Psoas muscle (tissue), 8 donors: Measurements from ENCODE around the gene HERC6. TPM values are rescaled to one million over a fixed set of nuclear protein-coding genes. Genes with fewer than 3 reads are reported as not detected.
"Not testable (repeated sequence)": the region's sequence is repeated elsewhere in the genome, so short reads cannot be mapped to it uniquely, and the experiment has no call there.

ENCODE experiments used
- ATAC-seq, 4 donors: fragments of 200-7000 bp; cut with Tn5 transposase; one replicate each; pipeline ENCODE4 v1.9.1; 2020; ENCODE audit warnings: moderate library complexity in 3 of 4, mild to moderate bottlenecking in 2 of 4
- DNase-seq, 2 donors: peaks; one replicate each; pipeline ENCODE4 v3.0.0-alpha.2; 2020
- H3K27ac ChIP-seq: fragments of 200-600 bp; one replicate; pipeline ENCODE4 v1.8.0; 2022
- H3K27me3 ChIP-seq, 3 donors: fragments of 200-600 bp in 1 of 3; one replicate each; pipeline versions ENCODE4 v1.6.1 to v1.8.0; 2013 to 2022; ENCODE audit warnings: low read length in 2 of 3, mild to moderate bottlenecking in 2 of 3, moderate library complexity in 1 of 3; ENCODE audit not compliant: insufficient read depth in 3 of 3
- H3K36me3 ChIP-seq, 2 donors: fragments of 200-600 bp in 1 of 2; one replicate each; pipeline versions ENCODE4 v1.6.1 to v1.8.0; 2013 to 2022; ENCODE audit warnings: low read depth in 1 of 2, mild to moderate bottlenecking in 1 of 2, moderate library complexity in 1 of 2; ENCODE audit not compliant: insufficient read depth in 1 of 2
- H3K4me1 ChIP-seq: fragments of 200-600 bp; one replicate; pipeline ENCODE4 v1.8.0; 2022
- H3K4me3 ChIP-seq: fragments of 200-600 bp; one replicate; pipeline ENCODE4 v1.8.0; 2022; ENCODE audit warnings: mild to moderate bottlenecking
- H3K9me3 ChIP-seq: fragments of 200-600 bp; one replicate; pipeline ENCODE4 v1.8.0; 2022
- WGBS, 3 donors: extraction: QIAGEN DNeasy Blood & Tissue Kit; methylation state at CpG; one replicate each; pipeline versions ENCODE4 v1.1.6 to v1.1.7; 2013; 5-methylcytosine and 5-hydroxymethylcytosine counted together
- intact Hi-C, 2 donors: fragments of 100-400 bp; cut with DNase I; formaldehyde crosslinking; loops; one replicate each; pipeline versions ENCODE4 v1.11.0 to v1.14.2; 2022
- polyA plus RNA-seq, 3 donors: library from polyadenylated mRNA; stranded (reverse); fragments of 200-250 nt; gene quantifications; one replicate each; pipeline ENCODE4 v1.2.3, GENCODE V29; 2013
- total RNA-seq, 4 donors: library from RNA; stranded (reverse); fragmentation: NEBNext Ultra II Directional in 2 of 4; extraction: Animal tissue kit (Norgen Biotek cat#: 25700) in 2 of 4; gene quantifications; one replicate each; pipeline versions ENCODE4 v1.2.1 to v1.2.4, GENCODE V29; 2021 to 2023
- TF ChIP-seq, protein P1 (sequence below): fragments of 200-600 bp; IDR thresholded peaks from one replicate; pipeline ENCODE4 v1.8.0; 2022; ENCODE audit warnings: antibody characterized with exemption
- donor health status: healthy with polysubstance abuse.
- donor health status: DM: no; HTN: no; CAD: no; lungs with moderate emphysema.
- donor health status: Bipolar disorder and iron deficiency.
- donor health status: healthy.
- donor health status: DM: yes; HTN: yes; CAD: no.
- donor health status: DM: no; HTN: no; CAD: no.
- donor health status: DM: no; HTN: no; CAD: no.
- donor health status: DM: yes; HTN: yes; CAD: no.

HERC6 gene
- total and polyA plus RNA-seq, 7 donors = 0.53 to 2.7 (median 0.92) TPM

DNA sequence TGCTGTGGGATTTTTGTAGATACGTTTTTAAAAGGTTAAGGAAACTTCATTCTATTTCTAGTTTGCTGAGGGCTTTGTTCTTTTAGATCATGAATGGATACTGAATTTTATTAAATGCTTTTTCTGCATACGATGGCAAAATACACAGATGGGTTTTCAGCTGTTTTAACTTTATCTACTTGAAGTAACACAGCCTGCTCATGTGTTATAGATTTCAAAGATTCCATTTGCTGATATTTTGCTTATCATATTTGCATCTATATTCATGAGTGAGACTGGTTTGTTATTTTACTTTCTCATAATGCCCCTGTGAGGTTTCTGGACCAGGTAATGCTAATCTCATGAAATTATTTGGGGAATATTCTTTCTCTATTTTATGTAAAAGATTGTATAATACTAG, 43.8 kb downstream of the HERC6 start:
- TF ChIP-seq, protein P1, sequence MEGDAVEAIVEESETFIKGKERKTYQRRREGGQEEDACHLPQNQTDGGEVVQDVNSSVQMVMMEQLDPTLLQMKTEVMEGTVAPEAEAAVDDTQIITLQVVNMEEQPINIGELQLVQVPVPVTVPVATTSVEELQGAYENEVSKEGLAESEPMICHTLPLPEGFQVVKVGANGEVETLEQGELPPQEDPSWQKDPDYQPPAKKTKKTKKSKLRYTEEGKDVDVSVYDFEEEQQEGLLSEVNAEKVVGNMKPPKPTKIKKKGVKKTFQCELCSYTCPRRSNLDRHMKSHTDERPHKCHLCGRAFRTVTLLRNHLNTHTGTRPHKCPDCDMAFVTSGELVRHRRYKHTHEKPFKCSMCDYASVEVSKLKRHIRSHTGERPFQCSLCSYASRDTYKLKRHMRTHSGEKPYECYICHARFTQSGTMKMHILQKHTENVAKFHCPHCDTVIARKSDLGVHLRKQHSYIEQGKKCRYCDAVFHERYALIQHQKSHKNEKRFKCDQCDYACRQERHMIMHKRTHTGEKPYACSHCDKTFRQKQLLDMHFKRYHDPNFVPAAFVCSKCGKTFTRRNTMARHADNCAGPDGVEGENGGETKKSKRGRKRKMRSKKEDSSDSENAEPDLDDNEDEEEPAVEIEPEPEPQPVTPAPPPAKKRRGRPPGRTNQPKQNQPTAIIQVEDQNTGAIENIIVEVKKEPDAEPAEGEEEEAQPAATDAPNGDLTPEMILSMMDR = no peak
- intact Hi-C loops = no loop called here

DNA sequence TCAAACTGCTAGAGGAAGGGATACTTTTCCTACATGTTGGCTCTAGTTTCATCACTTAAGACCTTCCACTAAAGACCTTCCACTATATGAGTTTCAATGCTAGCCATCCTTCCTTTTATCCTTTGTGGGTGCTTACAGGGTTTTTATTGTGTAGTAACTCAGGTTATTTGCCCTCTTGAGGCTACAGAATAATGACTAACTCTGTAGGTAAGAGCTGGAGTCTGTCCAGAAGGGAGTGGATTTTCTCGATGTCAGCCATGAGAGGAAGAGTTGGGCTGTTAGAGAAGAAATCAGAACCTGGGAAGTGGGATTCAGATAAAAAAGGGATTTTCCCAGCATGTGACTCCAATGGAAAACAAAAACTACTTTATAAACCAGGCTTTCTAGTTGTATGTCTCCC, 50.7 kb downstream of the HERC6 start:
- DNase-seq (no peak), ATAC-seq (no peak)
- TF ChIP-seq, protein P1 = no peak
- intact Hi-C loops = no loop called here
- Histone ChIP-seq H3K27me3 (no peaks in the 10 kb centered on the region), H3K4me3 (no peak overlapping the region), H3K36me3 (peaks cover 0 to 8% of the 10 kb centered on the region in 2 donors), H3K9me3 (peaks cover 6% of the 10 kb centered on the region), H3K4me1 (no peaks in the 10 kb centered on the region), H3K27ac (no peak overlapping the region)
- 49 to 73% (median 56%) methylated on average over 1 of the region's 1 CpG for WGBS, 3 donors

More for the DNA sequence above, 43.8 kb downstream of the HERC6 start:
- no peak for DNase-seq
- Histone ChIP-seq H3K4me1 (no peaks in the 10 kb centered on the region), H3K27me3 (no peaks in the 10 kb centered on the region), H3K9me3 (peaks cover 4% of the 10 kb centered on the region), H3K4me3 (no peak overlapping the region), H3K27ac (no peak overlapping the region), H3K36me3 (no peaks in the 10 kb centered on the region)
- ATAC-seq = no peak
- WGBS, 3 donors = 76 to 86% (median 79%) methylated on average over 2 of the region's 2 CpGs

DNA sequence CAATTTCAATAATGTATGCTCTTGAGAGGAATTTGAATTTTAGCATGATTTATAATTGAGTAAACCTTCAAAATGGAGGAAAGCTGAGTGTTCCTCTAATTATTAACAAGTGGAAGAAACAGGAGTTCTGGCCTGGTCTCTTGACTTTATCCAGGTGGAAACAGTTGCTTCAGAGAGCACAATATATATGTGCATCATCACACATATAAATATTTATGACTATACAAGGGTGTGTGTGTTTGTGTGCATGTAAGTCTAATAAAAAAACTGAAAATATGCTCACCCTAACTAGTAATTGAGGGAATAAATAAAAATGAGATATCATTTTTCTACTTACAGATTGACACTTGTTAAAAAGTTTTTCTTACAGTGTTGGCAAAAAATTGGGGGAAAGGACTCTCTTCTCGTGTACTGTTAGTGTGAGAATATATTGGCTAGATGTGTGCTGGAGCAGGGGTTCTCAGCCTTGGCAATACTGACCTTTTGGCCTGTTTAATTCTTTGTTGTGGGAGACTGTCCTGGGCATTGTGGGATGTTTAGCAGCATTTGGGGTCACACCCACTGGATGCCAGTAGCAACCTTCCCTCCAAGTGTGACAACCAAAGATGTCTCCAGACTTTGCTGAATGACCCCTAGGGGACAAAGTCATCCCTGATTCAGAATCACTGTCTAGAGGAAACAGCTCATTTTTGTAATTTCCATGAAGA, 57.5 kb downstream of the HERC6 start:
- Histone ChIP-seq H3K27ac (no peak overlapping the region), H3K36me3 (peaks cover 0 to 8% of the 10 kb centered on the region in 2 donors), H3K9me3 (peaks cover 6% of the 10 kb centered on the region), H3K4me3 (no peak overlapping the region), H3K4me1 (no peaks in the 10 kb centered on the region), H3K27me3 (no peaks in the 10 kb centered on the region)
- ATAC-seq (no peak), DNase-seq (no peak)
- intact Hi-C loops = no loop called here
- WGBS, 3 donors = 82 to 93% (median 89%) methylated on average over 1 of the region's 1 CpG
- TF ChIP-seq, protein P1 = no peak

DNA sequence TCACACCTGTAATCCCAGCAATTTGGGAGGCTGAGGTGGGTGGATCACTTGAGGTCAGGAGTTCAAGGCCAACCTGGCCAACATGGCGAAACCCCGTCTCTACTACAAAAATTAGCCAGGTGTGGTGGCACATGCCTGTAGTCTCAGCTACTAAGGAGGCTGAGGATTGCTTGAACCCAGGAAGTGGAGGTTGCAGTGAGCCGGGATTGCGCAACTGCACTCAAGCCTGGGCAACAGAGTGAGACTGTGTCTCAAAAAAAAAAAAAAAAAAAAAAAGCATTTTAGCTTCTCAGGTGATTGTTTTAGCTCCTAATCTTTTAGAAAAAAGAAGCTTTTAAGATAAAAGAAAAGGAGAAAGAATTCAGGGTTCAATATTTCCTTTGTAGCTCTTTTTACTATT, 59.2 kb downstream of the HERC6 start:
- H3K4me3 ChIP-seq, ATAC-seq, H3K27ac ChIP-seq, DNase-seq, H3K4me1 ChIP-seq, H3K9me3 ChIP-seq, H3K36me3 ChIP-seq, H3K27me3 ChIP-seq, intact Hi-C loops: not testable (repeated sequence)
- 93 to 97% (median 96%) methylated on average over 4 of the region's 4 CpGs for WGBS, 3 donors

DNA sequence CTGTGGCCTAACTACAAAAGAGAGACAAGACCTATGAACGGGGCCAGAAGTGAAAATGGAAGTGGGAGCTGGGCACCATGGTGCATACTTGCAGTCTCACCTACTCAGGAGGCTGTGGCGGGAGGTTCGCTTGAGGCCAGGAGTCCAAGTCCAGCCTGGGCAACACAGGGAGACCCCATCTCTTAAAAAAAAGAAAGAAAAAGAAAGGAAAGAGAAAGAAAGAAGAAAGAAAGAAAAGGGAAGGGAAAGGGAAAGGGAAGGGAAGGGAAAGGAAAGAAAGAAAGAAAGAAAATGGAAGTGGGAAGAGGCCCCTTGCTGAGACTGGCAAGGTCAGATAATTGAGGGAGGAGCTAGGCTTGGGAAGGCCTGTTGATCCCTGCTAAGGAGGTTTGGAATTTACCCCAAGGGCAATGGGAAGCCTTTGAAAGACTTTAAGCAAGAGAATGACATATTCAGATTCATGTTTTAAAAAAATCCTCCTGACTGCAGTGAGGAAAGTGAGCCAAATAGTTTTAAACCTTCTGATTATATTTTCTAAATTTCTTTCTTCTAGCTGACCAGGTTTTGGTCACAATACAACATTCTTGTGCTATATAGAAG, 60.6 kb downstream of the HERC6 start:
- intact Hi-C loops = no loop called here
- H3K36me3 ChIP-seq = no peaks in the 10 kb centered on the region
- H3K9me3 ChIP-seq = no peaks in the 10 kb centered on the region
- no peak overlapping the region for H3K27ac ChIP-seq
- H3K4me1 ChIP-seq = no peaks in the 10 kb centered on the region
- TF ChIP-seq, protein P1 = no peak
- DNase-seq (no peak), ATAC-seq (no peak)
- no peak overlapping the region for H3K4me3 ChIP-seq
- no peaks in the 10 kb centered on the region for H3K27me3 ChIP-seq
- WGBS, 3 donors = 87 to 98% (median 93%) methylated on average over 3 of the region's 3 CpGs
